Ascending aorta (tissue), 2 donors: Measurements from ENCODE around the gene IGSF11. TPM values are rescaled to one million over a fixed set of nuclear protein-coding genes. Genes with fewer than 3 reads are reported as not detected.

ENCODE experiments used
- DNase-seq, 2 donors: peaks; one replicate each; pipeline ENCODE4 v3.0.0-alpha.2; 2019; ENCODE audit warnings: low spot score in 2 of 2
- H3K27ac ChIP-seq, 2 donors: fragments of 200-600 bp; sonication (generic); one replicate each; pipeline ENCODE4 v1.5.1; 2016 to 2017; ENCODE audit warnings: mild to moderate bottlenecking in 1 of 2
- H3K27me3 ChIP-seq: fragments of 200-600 bp; sonication (generic); one replicate; pipeline ENCODE4 v1.5.1; 2017
- H3K36me3 ChIP-seq, 2 donors: fragments of 200-600 bp; sonication (generic); one replicate each; pipeline ENCODE4 v1.5.1; 2016
- H3K4me1 ChIP-seq, 2 donors: fragments of 200-600 bp; sonication (generic); one replicate each; pipeline ENCODE4 v1.5.1; 2016 to 2017; ENCODE audit warnings: mild to moderate bottlenecking in 1 of 2
- H3K4me3 ChIP-seq, 2 donors: fragments of 200-600 bp; sonication (generic); one replicate each; pipeline ENCODE4 v1.5.1; 2016 to 2017; ENCODE audit warnings: mild to moderate bottlenecking in 1 of 2
- H3K9me3 ChIP-seq, 2 donors: fragments of 200-600 bp; sonication (generic); one replicate each; pipeline ENCODE4 v1.5.1; 2016
- intact Hi-C: fragments of 100-400 bp; cut with DNase I; formaldehyde crosslinking; loops from one replicate; pipeline ENCODE4 v1.15.1; 2023
- total RNA-seq: library from RNA; depleted of rRNA; stranded (reverse); fragments of >200 nt; gene quantifications from one replicate; pipeline ENCODE4 v1.1.0, GENCODE V29; 2016
- TF ChIP-seq, protein P1 (sequence below), 3 experiments: fragments of 200-600 bp in 2 of 3; fragments of 450-650 bp in 1 of 3; sonication (generic) in 2 of 3; IDR thresholded peaks; one replicate each; pipeline ENCODE4 v1.5.1; 2016 to 2019; ENCODE audit warnings: antibody characterized with exemption in 3 of 3, mild to moderate bottlenecking in 1 of 3, moderate library complexity in 1 of 3

IGSF11 gene
- total RNA-seq, 1 donor from 2014 or later = not detected

DNA sequence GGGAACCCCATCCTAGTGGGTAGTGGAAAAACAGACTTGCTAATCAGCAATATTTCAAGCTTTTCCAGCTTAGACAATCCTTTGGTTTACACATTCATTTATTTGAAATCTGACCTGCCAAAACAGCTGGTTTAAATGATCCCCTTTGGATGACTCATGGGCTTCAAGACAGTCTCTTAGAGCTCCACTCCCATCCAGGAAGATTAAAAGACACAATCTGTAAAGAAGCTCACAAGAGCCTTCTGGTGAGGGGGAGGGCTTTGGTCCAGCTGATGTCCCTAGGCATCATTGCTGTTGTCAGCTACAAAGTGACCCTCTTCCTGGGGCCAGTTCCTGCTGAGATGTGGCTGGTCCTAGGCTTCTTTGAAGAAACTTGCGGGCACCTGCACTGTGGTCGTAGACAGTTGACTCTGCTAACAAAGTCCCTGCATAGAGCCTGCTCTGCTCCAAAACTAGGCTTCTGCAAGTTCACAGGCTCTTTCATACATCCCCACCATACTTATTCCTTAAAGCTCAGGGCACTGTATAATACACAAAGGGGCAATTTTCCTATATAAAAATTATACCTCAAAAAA lies 73.7 kb downstream of the IGSF11 start:
- Histone ChIP-seq H3K36me3 (no peaks in the 10 kb centered on the region), H3K9me3 (no peaks in the 10 kb centered on the region), H3K4me3 (no peak overlapping the region), H3K27me3 (no peaks in the 10 kb centered on the region), H3K4me1 (no peaks in the 10 kb centered on the region), H3K27ac (no peak overlapping the region)
- intact Hi-C loops = no loop called here
- TF ChIP-seq, protein P1, sequence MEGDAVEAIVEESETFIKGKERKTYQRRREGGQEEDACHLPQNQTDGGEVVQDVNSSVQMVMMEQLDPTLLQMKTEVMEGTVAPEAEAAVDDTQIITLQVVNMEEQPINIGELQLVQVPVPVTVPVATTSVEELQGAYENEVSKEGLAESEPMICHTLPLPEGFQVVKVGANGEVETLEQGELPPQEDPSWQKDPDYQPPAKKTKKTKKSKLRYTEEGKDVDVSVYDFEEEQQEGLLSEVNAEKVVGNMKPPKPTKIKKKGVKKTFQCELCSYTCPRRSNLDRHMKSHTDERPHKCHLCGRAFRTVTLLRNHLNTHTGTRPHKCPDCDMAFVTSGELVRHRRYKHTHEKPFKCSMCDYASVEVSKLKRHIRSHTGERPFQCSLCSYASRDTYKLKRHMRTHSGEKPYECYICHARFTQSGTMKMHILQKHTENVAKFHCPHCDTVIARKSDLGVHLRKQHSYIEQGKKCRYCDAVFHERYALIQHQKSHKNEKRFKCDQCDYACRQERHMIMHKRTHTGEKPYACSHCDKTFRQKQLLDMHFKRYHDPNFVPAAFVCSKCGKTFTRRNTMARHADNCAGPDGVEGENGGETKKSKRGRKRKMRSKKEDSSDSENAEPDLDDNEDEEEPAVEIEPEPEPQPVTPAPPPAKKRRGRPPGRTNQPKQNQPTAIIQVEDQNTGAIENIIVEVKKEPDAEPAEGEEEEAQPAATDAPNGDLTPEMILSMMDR (IDR thresholded peaks at IDR 0.05) = no peak
- DNase-seq = no peak

DNA sequence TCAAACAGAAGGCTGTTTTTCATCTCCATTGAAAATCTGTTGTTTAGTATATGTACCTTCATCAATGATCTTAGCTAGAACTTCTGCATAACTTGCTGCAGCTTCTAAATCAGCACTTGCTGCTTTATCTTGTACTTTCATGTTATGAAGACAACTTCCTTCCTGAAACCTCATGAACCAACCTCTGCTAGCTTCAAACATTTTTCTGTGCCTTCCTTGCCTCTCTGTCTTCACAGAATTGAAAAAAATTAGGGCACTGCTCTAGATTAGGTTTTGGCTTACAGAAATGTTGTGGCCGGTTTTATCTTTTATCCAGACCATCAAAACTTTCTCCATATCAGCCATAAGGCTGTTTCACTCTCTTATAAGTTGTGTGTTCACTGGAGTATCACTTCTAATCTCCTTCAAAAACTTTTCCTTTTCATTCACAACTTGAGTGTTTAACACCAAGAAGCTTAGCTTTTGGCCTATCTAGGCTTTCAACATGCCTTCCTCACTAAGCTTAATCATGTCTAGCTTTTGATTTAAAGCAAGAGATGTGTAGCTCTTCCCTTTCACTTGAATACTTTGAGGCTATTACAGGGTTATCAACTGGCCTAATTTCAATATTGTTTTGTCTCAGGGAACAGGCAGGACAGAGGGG lies 78.6 kb downstream of the IGSF11 start:
- TF ChIP-seq, protein P1 (IDR thresholded peaks at IDR 0.05) = no peak
- no peaks in the 10 kb centered on the region for H3K27me3 ChIP-seq
- no peak for DNase-seq
- H3K4me1 ChIP-seq = no peaks in the 10 kb centered on the region
- intact Hi-C loops = no loop called here
- H3K36me3 ChIP-seq = no peaks in the 10 kb centered on the region
- H3K4me3 ChIP-seq = no peak overlapping the region
- no peak overlapping the region for H3K27ac ChIP-seq
- H3K9me3 ChIP-seq = no peaks in the 10 kb centered on the region

DNA sequence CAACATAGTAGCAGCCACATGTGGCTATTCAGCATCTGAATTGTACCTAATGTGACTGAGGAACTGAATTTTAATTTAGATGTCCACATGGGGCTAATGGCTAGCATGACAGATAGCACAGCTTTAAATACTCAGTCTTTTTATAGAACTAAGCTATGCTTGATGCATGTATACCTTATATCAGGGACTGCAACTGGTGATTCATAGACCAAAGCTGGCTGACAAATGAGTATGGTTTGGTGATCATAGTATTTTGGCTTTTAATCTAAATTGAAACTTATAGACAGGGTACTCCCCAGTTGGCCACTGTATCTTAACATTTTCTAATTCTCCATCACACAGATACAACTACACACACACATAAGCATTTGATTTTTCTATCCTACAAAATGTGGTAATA lies 83.6 kb downstream of the IGSF11 start:
- TF ChIP-seq, protein P1 (IDR thresholded peaks at IDR 0.05) = no peak
- intact Hi-C loops = no loop called here

DNA sequence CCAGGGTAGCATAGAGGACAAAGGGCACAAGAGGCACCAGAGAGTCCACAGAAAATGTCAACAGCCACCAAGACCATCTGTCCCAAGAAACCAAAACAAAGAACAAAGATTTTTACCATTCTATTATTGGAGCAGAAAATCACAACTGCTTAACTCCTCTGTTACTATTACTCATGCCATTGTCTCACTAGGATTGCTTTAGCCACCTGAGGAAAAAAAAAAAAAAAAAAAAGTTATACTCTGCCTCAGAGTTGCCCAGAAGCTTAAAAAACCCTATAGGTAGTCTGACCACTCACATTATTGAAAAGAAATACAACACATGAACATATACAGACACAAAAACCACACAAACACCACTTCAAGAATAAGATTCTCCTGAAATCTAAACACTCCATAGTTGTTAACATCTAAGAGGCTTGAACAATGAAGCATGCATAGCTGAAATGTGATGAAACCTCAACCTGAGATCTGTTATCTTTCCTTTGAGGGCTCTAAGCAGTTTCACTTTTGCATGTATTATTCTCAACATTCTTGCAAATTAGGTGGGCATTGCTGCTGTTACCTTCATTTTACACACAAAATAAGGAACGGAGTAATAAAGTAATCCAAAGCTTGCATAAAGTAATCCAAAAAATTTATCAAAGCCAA lies 85.4 kb downstream of the IGSF11 start:
- Histone ChIP-seq H3K4me1 (no peaks in the 10 kb centered on the region), H3K27ac (no peak overlapping the region), H3K27me3 (no peaks in the 10 kb centered on the region), H3K9me3 (no peaks in the 10 kb centered on the region), H3K4me3 (no peak overlapping the region), H3K36me3 (no peaks in the 10 kb centered on the region)
- intact Hi-C loops = no loop called here
- TF ChIP-seq, protein P1 (IDR thresholded peaks at IDR 0.05) = no peak
- no peak for DNase-seq

More for the DNA sequence above, 83.6 kb downstream of the IGSF11 start:
- H3K4me1 ChIP-seq = no peaks in the 10 kb centered on the region
- no peak overlapping the region for H3K4me3 ChIP-seq
- H3K27ac ChIP-seq = no peak overlapping the region
- no peaks in the 10 kb centered on the region for H3K9me3 ChIP-seq
- no peak for DNase-seq
- H3K27me3 ChIP-seq = no peaks in the 10 kb centered on the region
- H3K36me3 ChIP-seq = no peaks in the 10 kb centered on the region

DNA sequence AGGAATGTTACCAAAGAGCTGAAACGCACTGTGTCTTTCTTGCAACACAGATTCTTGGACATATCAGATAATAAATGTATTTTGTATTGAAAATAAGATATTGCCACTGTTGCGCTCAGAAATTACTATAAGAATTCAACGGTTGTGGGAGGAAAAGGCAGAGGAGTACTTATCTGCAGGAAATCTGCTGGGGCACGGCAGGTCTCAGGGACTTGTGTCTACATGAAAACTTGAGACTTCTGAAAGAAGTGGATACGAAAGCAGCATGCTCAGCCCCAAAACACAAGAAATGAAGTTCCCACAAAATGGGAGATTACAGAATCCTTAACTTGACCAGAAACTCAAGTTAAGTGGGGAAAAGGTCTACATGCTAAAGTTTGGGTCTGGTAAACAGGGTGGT lies 86.5 kb downstream of the IGSF11 start:
- no peak for DNase-seq
- Histone ChIP-seq H3K4me3 (no peak overlapping the region), H3K9me3 (no peaks in the 10 kb centered on the region), H3K4me1 (no peaks in the 10 kb centered on the region), H3K27me3 (no peaks in the 10 kb centered on the region), H3K36me3 (no peaks in the 10 kb centered on the region), H3K27ac (no peak overlapping the region)
- intact Hi-C loops = no loop called here
- TF ChIP-seq, protein P1 (IDR thresholded peaks at IDR 0.05) = no peak
